SW480 (cell line): ENCODE data around the gene KRTAP19-7.

Source experiments
- DNase-seq: peaks from one replicate; pipeline ENCODE4 v3.0.0-alpha.2; 2016; ENCODE audit warnings: low spot score

The KRTAP19-7 gene, protein sequence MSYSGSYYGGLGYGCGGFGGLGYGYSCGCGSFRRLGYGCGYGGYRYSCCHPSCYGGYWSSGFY

DNA sequence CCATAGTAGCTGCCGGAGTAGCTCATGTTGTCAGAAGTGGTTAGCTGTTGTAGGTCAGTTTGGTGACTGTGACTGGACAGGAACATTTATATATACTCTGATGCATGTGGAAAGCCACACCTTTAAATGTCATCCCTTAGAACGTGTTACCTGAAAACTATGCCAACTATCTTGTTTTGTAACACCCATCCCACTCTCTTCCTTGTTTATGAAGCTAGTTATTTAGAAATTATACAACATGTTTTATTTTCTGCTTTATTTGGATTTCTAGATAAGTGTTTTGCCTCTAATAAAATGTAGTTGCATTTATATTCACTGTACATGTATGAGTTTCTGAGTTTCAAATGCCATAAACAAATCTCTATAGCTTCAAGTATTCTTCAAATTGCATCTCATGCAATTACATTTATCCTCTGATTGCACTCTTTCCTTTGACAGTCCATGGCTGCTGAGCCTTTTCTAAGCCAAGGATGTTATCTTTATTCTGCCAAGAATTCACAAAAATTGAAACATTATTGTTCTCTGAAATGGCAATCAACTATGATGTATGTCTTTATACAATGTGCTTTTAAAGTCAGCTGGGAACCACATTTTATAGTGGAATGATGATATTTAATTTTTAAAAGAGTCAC, at the start of gene KRTAP19-7:
TSS of gene KRTAP19-7 (minus strand) at position 51 of the 632 bp plus-strand sequence. CDS start at position 26, 25 bp downstream.
- no peak for DNase-seq

DNA sequence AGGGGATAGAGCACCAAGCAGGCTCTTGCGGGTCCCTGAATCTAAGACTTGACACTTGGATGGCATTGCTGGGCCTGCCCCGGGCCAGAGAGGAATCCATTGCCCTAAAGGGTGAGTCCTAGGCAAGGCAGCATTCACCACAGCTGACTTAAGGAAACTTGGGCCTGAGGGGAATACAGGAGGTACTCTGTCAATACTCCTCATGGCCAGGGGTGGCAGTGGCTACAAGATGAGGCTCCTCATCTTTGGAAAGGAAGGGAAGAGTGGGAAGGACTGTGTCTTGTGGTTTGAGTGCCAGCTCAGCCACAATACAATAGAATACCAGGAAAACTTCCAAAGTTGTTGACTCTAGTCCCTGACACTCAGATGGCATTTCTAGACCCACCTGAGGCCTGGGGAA, 44.9 kb upstream of the KRTAP19-7 start:
- DNase-seq = no peak

DNA sequence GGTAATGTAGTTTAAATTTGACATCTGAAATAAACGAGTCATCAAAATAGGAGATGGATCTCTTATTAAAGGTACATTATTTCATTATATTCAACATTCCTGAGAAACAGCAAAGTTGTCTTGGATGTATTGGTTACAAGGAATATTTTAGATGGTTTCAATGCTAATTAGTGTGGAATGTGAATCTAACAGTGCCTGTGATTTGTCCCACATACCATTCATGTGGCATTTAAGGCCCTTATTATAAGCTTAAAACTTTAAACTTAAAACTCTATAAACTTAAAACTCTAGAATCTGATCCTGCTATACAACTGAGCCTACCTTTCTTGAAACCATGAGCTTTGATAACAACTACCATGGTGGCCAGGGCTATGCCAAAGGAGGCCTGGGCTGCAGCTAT, 39.7 kb upstream of the KRTAP19-7 start, which contains the start of gene KRTAP22-1:
TSS of gene KRTAP22-1 (plus strand) at position 301 of the 400 bp plus-strand sequence.
- DNase-seq = no peak

DNA sequence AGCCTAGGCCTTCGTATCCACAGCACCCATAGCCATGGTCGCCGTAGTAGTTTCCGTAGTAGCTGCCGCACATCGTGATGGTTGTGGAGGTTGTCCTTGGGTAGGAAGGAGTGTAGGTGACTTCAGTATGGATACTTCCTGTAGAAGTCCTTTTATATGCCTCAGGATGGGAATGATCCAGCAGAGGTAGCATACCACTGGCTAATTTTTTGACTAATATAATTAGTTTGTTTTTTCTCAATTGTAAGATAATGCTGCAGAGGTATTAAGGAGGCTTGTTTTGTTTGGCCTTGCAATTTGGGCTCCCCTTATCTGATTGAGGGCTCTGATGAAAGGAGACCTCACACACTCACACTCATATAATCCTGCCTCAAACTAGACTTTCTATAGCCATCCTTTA, 37.7 kb upstream of the KRTAP19-7 start, which contains the start of gene KRTAP6-2:
TSS of gene KRTAP6-2 (minus strand) at position 101 of the 400 bp plus-strand sequence. CDS start at position 73, 28 bp downstream.
- DNase-seq = no peak

DNA sequence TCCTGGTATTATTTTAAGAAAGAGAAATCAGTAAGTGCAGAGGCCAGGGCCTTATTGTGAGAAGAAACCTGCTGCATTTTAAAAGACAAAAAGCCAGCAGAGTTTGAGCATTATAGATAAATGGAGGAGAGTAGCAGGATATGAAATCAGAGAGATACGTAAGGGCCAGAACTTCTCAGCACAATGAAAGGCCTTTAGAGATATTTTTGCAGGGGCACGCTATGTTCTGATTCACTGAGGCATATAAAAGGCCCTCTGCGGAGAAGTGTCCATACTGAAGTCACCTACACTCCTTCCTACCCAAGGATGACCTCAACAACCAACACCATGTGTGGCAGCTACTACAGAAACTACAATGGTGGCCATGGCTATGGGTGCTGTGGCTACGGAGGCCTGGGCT, 31.0 kb upstream of the KRTAP19-7 start, which contains the start of gene KRTAP6-3:
TSS of gene KRTAP6-3 (plus strand) at position 301 of the 400 bp plus-strand sequence. CDS start at position 307, 6 bp downstream.
- no peak for DNase-seq

DNA sequence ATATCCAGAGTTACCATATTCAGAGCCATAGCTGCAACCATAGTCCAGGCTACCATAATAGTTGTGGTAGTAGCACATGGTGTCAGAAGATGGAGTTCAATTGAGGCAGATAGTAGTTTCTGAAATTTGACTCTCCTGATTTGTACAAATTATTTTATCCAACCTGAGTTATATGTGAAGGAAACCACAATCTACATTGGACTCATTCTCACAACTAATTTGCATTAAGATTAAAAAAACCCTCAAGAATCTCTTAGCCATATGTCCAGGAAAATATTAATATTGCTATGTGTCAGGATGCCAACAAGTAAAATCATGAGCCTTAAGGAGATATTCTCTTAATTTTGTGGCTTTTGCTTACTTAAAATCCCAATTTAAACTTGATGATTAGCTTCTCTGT, 29.2 kb upstream of the KRTAP19-7 start, which contains the start of gene KRTAP22-2:
TSS of gene KRTAP22-2 (minus strand) at position 101 of the 400 bp plus-strand sequence.
- DNase-seq = no peak

DNA sequence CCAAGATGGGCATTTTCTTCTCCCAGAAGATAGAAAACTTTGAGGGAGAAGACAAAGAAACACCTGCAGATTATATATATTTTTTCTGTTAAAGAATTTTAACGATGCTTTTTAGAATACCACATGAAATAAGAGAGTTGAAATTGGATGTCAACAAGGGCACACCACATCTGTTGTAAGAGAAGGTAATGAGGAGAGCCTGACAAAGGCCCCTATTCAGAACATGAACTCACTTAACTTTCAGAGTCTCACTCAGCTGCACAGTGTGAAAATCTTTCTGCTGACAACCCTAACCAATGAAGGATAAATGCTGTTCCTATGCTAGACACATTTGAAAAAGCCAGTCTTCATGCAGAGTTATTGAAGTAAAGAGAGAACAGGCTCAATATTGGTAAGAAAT, 21.8 kb upstream of the KRTAP19-7 start:
- DNase-seq = peak; percentile 79

DNA sequence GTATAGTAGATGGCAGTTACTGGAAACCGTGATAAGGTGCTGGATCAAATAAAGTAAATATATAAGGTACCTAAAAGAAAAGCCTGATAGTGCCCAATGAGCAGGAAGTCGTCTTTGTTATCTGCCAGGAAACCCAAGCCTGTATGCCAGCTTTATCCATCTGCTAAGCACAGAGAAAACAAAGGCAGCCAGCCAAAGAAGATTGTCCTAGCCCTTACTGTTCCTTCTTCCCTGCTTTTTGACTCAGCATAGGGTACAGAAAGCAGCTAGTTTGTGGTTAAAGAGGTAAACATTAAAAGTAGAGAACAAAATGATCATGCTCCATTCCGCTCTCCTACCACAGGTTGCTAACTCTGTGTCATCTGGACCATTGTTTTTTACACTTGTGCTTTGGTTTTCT, 19.0 kb upstream of the KRTAP19-7 start:
- no peak for DNase-seq

DNA sequence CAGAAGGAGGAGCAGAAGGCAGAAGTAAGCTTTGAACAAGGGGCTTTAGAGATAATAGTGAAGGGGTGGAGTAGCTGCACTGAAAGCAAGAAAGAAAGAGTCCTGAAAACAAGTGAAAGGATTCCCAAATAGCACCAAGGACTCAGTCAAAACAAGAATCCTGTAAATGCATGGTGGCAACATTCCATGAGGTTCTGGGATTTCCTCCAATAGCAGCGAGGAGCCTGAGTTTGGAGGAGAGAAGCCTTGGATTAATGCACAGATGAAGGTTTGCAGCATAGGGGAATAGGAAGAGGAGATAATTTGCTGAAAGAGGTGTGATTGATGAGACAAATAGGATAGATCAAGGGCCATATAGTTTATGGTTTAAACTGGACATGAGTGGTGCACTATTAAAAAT, 18.2 kb upstream of the KRTAP19-7 start:
- no peak for DNase-seq

DNA sequence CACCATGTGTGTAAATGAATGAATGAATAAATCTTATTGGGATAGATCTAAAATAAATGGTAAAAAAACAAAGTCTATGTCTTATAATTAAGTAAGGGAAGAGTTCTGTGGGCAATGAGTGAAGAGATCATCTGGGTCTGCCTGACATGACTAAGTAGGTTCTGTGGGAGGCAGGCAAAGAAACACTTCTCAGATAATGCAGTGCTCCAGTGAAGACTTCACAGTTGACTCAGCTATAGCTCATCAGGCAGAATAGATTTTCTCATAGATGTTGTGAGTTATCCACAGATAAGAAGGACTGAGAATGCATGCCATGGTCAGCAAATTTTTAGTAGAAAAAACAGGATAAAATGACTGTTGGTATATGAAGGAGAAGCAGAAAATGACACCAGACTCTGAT, 16.7 kb upstream of the KRTAP19-7 start:
- DNase-seq = no peak

DNA sequence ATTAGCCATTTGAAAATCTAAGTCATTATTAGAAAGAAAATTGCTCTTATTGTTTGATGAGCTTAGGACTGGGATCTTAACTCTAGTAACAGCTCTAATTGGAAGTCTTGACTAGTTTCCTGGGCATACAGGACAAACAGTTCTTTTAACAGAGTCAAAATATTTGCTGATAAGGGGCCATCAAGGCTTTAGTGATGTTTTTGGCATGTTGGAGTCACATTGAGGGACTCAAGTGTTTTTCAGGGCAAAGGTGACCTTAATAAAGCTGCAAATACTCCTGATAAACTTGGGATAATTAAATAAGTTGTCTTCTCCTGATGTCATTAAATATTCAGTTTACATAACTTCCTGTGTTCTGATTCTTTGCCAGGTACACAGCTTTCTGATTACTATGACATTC, 6.5 kb upstream of the KRTAP19-7 start:
- DNase-seq = no peak

DNA sequence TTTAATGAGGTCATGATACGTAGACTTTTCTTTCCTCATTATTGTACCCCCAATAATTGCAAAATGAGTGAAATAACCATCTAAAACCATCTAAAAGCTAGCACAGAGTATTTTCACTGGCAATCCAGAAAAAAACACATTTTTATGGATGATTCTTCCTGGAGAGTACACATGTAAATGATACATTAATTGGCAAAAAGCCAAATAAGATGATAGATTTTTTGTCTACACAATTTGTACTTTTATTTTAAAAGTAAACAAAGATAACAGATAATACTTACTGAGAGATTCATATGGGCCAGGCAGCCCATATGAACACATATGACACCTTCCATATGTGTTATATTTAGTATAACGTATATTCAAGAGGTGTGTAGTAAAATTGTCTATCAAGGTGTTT, 2.5 kb upstream of the KRTAP19-7 start:
- no peak for DNase-seq

DNA sequence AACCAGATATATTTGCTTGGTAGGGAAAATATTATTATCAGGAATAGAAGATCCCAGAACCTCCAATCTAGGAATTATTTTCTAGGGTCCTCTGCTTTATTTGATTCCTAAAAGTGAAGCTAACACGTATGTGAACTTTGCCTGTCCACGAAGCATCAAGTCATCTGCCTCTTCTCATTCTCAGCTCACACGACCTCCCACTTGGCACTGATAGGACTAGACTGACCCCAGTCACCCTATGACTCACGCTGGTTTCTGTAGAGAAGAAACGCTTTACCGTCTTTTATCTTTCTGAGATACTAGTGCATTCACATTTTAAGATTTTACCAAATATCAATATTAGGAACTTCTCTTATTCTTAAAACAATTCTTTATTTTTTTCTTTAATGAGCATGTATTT, 2.0 kb upstream of the KRTAP19-7 start:
- no peak for DNase-seq

DNA sequence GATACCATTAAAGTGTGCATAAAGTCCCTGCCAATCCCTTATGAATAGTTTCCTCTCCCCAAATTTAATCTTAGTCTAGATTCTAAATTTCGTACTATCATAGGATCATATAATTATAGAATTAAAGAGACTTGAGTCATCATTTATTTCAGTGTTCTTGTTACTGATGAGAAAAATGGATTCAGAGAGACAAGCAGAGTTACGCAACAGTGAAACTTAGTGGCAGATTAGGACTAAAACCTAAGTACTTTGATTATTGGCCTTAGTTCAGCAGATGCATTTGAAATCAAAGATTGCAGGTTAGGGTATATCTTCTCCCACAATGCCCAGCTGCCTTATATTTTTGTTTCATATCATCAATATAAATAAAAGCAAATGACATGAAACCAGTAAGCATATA, 843 bp upstream of the KRTAP19-7 start:
- DNase-seq = no peak

DNA sequence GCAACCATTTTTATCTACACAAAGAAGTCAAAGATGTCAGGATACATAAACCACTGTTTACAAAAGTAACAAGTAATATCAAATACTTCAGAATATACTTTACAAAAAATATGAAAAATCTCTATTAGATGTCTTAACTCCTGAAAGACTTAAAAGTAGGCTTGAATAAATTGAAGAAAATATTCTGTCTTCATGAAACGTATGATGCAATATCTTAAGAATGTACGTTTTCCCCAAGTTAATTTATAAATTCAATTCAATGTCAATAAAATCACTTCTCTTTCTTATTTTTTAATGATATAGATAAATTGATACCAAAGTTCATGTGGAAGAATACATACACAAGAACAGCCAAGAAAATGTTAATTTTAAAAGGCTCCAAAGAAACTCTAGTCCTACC, 6.0 kb downstream of the KRTAP19-7 start:
- DNase-seq = no peak

DNA sequence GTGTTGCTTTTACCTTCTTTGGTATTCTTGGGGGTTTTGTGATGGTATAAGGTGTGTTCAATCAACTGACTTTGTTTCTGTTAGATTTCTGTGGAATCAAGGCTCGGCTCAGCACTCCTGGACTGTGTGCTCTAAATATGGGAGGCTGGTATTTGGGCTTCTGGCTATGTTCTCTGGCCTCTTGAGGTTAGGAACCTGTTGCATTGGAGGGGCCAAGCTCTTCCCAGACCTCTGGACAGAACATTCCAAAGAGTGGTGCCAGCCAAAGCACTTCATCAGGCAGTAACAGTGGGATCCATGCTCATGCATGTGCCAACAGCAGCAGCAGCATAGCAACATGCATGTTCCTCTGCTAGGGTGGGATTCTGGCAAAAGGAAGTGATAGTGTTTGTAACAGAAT, 8.3 kb downstream of the KRTAP19-7 start:
- no peak for DNase-seq

DNA sequence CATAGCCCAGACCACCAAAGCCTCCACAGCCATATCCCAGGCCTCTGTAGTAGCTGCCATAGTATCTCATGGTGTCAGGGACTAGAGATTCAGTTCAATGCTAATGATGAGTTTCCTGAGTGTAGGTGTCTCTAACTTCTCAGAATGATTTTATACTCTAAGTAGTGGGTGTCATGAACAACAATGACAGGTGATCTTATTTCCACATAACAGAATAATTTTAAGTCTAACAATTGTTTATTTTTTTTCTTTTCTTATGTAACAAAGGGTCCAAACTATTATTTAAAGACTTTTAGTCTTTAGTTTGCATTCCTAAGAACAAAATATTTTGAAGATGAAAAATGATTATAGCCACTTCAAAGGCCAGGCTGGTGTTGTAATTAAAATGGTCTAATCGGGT, 19.4 kb downstream of the KRTAP19-7 start, which contains the start of gene KRTAP19-6:
TSS of gene KRTAP19-6 (minus strand) at position 101 of the 400 bp plus-strand sequence. CDS start at position 70, 31 bp downstream.
- DNase-seq = no peak

DNA sequence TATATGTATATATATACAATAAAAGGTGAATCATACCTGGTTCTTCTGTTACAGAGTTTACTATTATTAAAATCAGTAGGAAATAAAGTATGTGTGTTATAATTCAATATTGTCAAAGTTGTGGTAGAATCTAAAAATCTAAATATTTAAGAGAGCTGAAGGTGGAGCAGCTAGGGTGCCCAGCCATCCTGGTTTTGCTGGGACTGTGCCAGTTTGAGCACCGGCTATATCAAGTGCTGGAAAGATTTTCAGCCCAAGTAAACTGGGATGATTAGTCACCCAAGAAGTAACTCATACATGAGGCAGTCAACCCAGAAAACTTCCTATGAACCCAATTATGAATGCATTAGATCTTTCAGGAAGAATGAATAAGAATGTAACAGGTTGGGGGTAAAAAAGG, 42.2 kb downstream of the KRTAP19-7 start:
- DNase-seq = no peak

DNA sequence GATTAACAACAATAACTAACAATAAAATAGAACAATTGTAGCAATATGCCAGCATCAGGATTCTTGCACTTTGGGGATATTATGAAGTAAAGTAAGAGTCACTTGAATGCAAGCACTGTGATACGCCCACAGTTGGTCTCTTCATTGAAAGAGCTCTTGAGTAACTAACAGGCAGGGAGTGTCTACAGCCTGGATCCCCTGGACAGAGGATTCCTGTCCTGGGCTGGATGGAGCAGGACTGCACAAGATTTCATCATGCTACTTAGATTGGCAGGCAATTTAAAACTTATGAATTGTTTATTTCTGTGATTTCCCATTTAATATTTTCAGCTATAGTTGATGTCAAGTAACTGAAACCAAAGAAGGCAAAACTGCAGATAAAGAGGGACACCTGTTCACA, 45.4 kb downstream of the KRTAP19-7 start:
- DNase-seq = no peak
